HG03135 (cell line): Measurements from ENCODE around the gene APBB1IP.
"Not testable (repeated sequence)": the region's sequence is repeated elsewhere in the genome, so short reads cannot be mapped to it uniquely, and the experiment has no call there.

Source experiments
- ATAC-seq: cut with Tn5 transposase; IDR thresholded peaks from one replicate; pipeline ENCODE4 v1.9.1; 2021; ENCODE audit warnings: mild to moderate bottlenecking, moderate library complexity; ENCODE audit not compliant: unreplicated experiment

The APBB1IP gene

DNA sequence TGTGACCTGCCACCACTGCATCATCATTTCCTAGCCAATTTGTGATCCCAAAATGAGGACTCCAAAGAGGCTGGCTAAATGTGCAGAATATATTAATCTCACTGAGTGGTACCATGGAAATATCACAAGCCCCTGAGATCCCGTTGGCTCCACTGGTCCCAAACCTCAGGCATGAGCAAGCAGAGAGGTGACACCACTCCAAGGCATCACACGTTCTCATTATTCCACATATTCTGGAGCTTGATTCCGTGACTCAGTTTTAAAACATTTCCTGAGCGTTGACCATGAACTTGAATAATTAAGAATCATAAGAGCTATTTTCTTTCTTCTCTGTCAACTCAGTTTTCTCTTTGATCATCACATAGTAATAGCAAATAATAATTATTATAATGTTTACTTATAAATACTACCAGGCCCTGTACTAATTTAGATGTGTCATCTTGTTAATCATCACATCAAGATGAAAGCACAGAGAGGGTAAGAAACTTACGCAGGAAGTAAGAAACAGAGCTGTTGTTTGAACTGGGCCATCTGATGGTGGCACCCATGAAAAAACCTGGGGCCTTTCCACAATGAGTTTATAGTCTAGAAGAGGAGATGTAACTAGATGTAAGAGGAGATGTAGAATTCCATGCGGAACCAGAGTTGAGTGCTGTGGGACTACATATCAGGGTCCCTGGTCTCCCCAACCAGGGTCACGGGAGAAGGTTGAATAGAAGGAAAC is 3.5 kb downstream of the APBB1IP start:
- no peak for ATAC-seq

- no peak for ATAC-seq
These were observed 7.4 kb downstream of the APBB1IP start for GRCh38 chr10:26445411-26446031.

- no peak for ATAC-seq
These were observed 8.1 kb downstream of the APBB1IP start for GRCh38 chr10:26446258-26446657.

- ATAC-seq, result peak; percentile 42
These were observed 10.2 kb downstream of the APBB1IP start for GRCh38 chr10:26448292-26448691.

- ATAC-seq, result peak; percentile 88
These were observed 10.7 kb downstream of the APBB1IP start for GRCh38 chr10:26448706-26449435.

DNA sequence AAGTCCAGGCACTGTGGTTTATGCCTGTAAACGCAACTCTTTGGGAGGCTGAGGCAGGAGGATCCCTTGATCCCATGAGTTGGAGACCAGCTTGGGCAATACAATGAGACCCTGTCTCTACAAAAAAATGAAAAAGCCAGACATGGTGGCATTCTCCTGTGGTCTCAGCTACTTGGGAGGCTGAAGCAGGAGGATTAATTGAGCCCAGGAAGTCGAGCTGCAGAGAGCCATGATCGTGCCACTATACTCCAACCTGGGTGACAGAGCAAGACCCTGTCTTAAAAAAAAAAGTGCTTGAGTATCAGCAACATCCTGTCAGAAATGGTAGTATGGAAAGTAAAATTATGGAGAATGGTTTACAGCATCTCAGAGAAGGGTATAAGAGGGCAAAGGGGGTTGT is 11.6 kb downstream of the APBB1IP start:
- ATAC-seq, result no peak

GRCh38 chr10:26451903-26452302 is 13.8 kb downstream of the APBB1IP start:
- ATAC-seq, result no peak

- no peak for ATAC-seq
These were observed 15.7 kb downstream of the APBB1IP start for GRCh38 chr10:26453850-26454249.

GRCh38 chr10:26454891-26455290 is 16.8 kb downstream of the APBB1IP start:
- no peak for ATAC-seq

GRCh38 chr10:26455567-26456315 is 17.6 kb downstream of the APBB1IP start:
- no peak for ATAC-seq

DNA sequence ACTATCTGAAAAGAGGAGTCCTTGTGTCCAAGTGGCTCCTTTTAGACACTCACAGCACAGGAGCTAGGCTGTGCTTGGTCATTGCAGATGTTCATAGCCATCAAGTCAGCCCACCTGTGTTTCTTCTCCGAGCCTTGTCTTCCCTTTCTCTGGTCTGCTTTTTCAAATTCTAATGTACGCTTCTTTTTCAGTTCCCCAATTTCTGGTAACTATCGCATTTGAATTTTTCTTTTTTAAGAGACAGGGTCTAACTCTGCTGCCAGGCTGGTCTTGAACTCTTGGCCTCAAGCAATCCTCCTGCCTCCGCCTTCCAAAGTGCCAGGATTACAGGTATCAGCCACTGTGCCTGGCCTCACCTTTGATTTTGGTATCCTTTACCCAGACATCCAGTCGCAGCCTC is 18.9 kb downstream of the APBB1IP start:
- peak; percentile 89 for ATAC-seq

GRCh38 chr10:26460736-26461135 is 22.6 kb downstream of the APBB1IP start:
- no peak for ATAC-seq

- ATAC-seq, result no peak
These were observed 25.8 kb downstream of the APBB1IP start for GRCh38 chr10:26463986-26464385.

DNA sequence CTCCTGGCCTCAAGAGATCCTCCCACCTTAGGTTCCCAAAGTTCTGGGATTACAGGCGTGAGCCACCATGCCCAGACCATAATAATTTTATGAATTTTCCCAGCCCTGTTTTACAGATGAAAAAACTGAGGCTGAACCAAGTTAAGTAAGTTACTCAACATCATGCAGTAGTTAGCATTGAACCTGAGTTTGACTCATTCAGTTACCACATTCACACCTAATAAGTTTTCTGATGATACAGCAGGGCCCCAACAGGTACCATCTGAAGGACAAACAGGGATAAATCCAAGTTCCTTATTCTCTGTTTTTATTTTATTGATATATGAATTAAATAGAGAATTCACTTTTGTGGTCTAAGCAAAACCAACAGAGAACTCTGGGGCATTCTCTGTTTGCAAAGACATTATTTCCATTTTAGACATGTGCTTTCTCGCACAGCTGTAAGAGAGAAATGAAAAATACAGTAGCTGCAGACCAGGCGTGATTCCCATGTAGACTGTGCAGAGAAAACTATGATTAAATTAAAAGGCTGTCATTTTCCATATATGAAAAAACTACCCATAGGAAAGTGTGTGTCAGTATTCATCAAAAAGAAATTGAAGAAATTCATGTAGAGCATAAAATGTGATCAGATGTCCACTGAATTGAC is 26.6 kb downstream of the APBB1IP start:
- no peak for ATAC-seq

DNA sequence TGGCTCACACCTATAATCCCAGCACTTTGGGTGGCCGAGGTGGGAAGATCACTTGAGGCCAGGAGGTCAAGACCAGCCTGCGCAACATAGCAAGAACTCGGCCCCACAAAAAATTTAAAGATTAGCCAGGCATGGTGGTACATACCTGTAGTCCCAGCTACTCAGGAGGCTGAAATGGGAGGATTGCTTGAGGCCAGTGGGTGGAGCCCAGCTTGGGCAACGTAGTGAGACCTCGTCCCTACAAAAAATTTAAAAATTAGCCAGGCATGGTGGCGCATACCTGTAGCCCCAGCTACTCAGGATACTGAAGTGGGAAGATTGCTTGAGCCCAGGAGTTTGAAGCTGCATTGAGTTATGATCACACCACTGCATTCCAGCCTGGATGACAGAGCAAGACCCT is 28.4 kb downstream of the APBB1IP start:
- ATAC-seq, result not testable (repeated sequence)

DNA sequence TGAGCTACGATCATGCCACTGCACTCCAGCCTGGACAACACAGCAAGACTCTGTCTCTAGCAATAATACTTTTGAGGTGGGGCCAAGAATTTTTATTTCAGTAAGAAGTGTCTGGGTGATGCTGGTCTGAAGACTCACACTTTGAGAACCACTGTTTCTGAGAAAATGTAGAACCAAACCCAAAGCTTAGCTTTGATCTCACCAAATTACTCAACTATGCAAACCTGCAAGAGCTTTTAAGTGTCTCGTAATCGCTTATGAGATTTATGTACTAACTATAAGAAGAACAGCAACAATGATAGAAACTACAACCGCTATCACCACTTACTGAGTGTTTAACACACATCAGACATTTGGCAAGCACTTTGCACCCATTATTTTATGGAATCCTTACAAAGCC is 29.5 kb downstream of the APBB1IP start:
- ATAC-seq, result no peak

- ATAC-seq, result no peak
These were observed 30.1 kb downstream of the APBB1IP start for GRCh38 chr10:26468291-26468690.

GRCh38 chr10:26468700-26469099 is 30.6 kb downstream of the APBB1IP start:
- ATAC-seq, result peak; percentile 56

- no peak for ATAC-seq
These were observed 34.3 kb downstream of the APBB1IP start for GRCh38 chr10:26472492-26472778.

- ATAC-seq, result no peak
These were observed 35.9 kb downstream of the APBB1IP start for GRCh38 chr10:26474026-26474425.

DNA sequence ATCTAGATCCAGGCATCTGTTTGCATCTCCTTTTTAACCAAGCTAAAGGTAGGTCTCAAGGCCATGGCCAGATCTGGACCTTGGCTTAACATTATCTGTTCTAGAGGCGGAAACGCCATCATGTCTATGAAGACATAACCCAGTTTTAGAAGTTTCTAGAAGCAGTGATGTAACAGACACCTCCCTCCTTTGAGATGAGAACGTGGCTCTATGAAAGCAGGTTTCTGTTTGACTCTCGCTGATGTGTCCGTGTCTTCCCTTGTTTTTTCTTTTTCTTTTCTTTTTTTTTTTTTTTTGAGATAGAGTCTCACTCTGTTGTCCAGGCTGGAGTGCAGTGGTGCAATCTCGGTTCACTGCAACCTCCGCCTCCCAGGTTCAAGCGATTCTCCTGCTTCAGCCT is 36.7 kb downstream of the APBB1IP start:
- ATAC-seq, result not testable (repeated sequence)
